H9 (cell line): ENCODE results near the gene ZMAT5. TPM values are rescaled to one million over a fixed set of nuclear protein-coding genes. Genes with fewer than 3 reads are reported as not detected.

Source experiments
- DNase-seq: peaks from one replicate; pipeline ENCODE4 v3.0.0-alpha.2; 2017
- H2AFZ ChIP-seq: one replicate; pipeline ENCODE4 v1.6.1; 2013; ENCODE audit warnings: mild to moderate bottlenecking, low read length, control low read depth, moderate library complexity
- H2AK5ac ChIP-seq: 2 replicates; pipeline ENCODE4 v1.6.1; 2013; ENCODE audit warnings: low read length, control low read depth, mixed read lengths; ENCODE audit not compliant: insufficient read length
- H2BK120ac ChIP-seq: one replicate; pipeline ENCODE4 v1.6.1; 2013; ENCODE audit warnings: low read depth, mild to moderate bottlenecking, low read length, control low read depth, inconsistent platforms; ENCODE audit not compliant: poor library complexity, severe bottlenecking
- H2BK12ac ChIP-seq: 2 replicates; pipeline ENCODE4 v1.6.1; 2013; ENCODE audit warnings: low read length, control low read depth, mixed read lengths, low read depth; ENCODE audit not compliant: insufficient read length
- H2BK15ac ChIP-seq: 2 replicates; pipeline ENCODE4 v1.6.1; 2013; ENCODE audit warnings: low read depth, low read length, control low read depth
- H2BK20ac ChIP-seq: one replicate; pipeline ENCODE4 v1.6.1; 2013; ENCODE audit warnings: low read depth, mild to moderate bottlenecking, low read length, control low read depth, inconsistent platforms; ENCODE audit not compliant: poor library complexity, severe bottlenecking
- H2BK5ac ChIP-seq: 2 replicates; pipeline ENCODE4 v1.6.1; 2013; ENCODE audit warnings: low read length, control low read depth, mixed read lengths; ENCODE audit not compliant: insufficient read length
- H3K14ac ChIP-seq: 2 replicates; pipeline ENCODE4 v1.6.1; 2013; ENCODE audit warnings: low read length, control low read depth; ENCODE audit not compliant: insufficient read depth
- H3K18ac ChIP-seq: 2 replicates; pipeline ENCODE4 v1.6.1; 2013; ENCODE audit warnings: low read depth, mild to moderate bottlenecking, mixed read lengths, low read length, control low read depth; ENCODE audit not compliant: insufficient read length
- H3K23ac ChIP-seq: 2 replicates; pipeline ENCODE4 v1.6.1; 2013; ENCODE audit warnings: low read length, control low read depth, mixed read lengths, low read depth; ENCODE audit not compliant: insufficient read length
- H3K23me2 ChIP-seq: 2 replicates; pipeline ENCODE4 v1.6.1; 2013; ENCODE audit warnings: low read depth, mild to moderate bottlenecking, mixed read lengths, low read length, control low read depth; ENCODE audit not compliant: insufficient read length, poor library complexity, severe bottlenecking
- H3K27ac ChIP-seq: 2 replicates; pipeline ENCODE4 v1.5.1; 2013; ENCODE audit warnings: low read length, control low read depth, mixed read lengths, low read depth; ENCODE audit not compliant: insufficient read length
- H3K27me3 ChIP-seq: 2 replicates; pipeline ENCODE4 v1.6.1; 2013; ENCODE audit warnings: low read length, control low read depth, inconsistent platforms; ENCODE audit not compliant: insufficient read depth
- H3K4ac ChIP-seq: 2 replicates; pipeline ENCODE4 v1.6.1; 2013; ENCODE audit warnings: low read depth, mild to moderate bottlenecking, control low read depth, inconsistent platforms, low read length, moderate library complexity
- H3K4me1 ChIP-seq: 2 replicates; pipeline ENCODE4 v1.6.1; 2013; ENCODE audit warnings: low read length, control low read depth, inconsistent platforms; ENCODE audit not compliant: insufficient read depth
- H3K4me2 ChIP-seq: 2 replicates; pipeline ENCODE4 v1.6.1; 2013; ENCODE audit warnings: low read length, control low read depth, mixed read lengths; ENCODE audit not compliant: insufficient read length, insufficient read depth
- H3K56ac ChIP-seq: 2 replicates; pipeline ENCODE4 v1.6.1; 2013; ENCODE audit warnings: low read depth, mild to moderate bottlenecking, mixed read lengths, low read length, control low read depth; ENCODE audit not compliant: insufficient read length
- H3K79me1 ChIP-seq: 2 replicates; pipeline ENCODE4 v1.6.1; 2013; ENCODE audit warnings: low read depth, mild to moderate bottlenecking, moderate library complexity, low read length, control low read depth, inconsistent platforms; ENCODE audit not compliant: insufficient read depth, poor library complexity, severe bottlenecking
- H3K79me2 ChIP-seq: 2 replicates; pipeline ENCODE4 v1.6.1; 2013; ENCODE audit warnings: low read length, control low read depth, inconsistent platforms; ENCODE audit not compliant: insufficient read depth
- H3K9ac ChIP-seq: 2 replicates; pipeline ENCODE4 v1.6.1; 2013; ENCODE audit warnings: low read length, control low read depth, mixed read lengths; ENCODE audit not compliant: insufficient read length; ENCODE audit errors: extremely low read depth
- H3K9me3 ChIP-seq: one replicate; pipeline ENCODE4 v1.6.1; 2013; ENCODE audit warnings: low read depth, low read length, inconsistent platforms; ENCODE audit not compliant: control insufficient read depth
- H3T11ph ChIP-seq: one replicate; pipeline ENCODE4 v1.6.1; 2013; ENCODE audit warnings: mild to moderate bottlenecking, low read length, control low read depth, inconsistent platforms
- H4K20me1 ChIP-seq: one replicate; pipeline ENCODE4 v1.6.1; 2013; ENCODE audit not compliant: control insufficient read depth, insufficient read length, insufficient read depth
- H4K5ac ChIP-seq: 2 replicates; pipeline ENCODE4 v1.6.1; 2013; ENCODE audit warnings: low read depth, mild to moderate bottlenecking, mixed read lengths, low read length, control low read depth; ENCODE audit not compliant: insufficient read length
- H4K8ac ChIP-seq: replicated peaks from 2 replicates; pipeline ENCODE4 v1.6.1; 2013; ENCODE audit warnings: low read length, control low read depth, mixed read lengths, low read depth; ENCODE audit not compliant: insufficient read length
- H4K91ac ChIP-seq: 2 replicates; pipeline ENCODE4 v1.6.1; 2013; ENCODE audit warnings: low read depth, mild to moderate bottlenecking, moderate library complexity, mixed read lengths, low read length, control low read depth; ENCODE audit not compliant: insufficient read length
- H3K27ac Mint-ChIP-seq, 3 experiments: 2 replicates in 2 of 3; 3 replicates in 1 of 3; pipeline ENCODE4 v1.8.0; 2020 to 2021; ENCODE audit warnings: mixed read lengths in 3 of 3, mild to moderate bottlenecking in 1 of 3, moderate library complexity in 1 of 3
- H3K27me3 Mint-ChIP-seq: 2 replicates; pipeline ENCODE4 v1.8.0; 2021; ENCODE audit warnings: low read depth, mild to moderate bottlenecking, moderate library complexity, mixed read lengths
- H3K36me3 Mint-ChIP-seq, 3 experiments: 2 replicates in 2 of 3; 3 replicates in 1 of 3; pipeline ENCODE4 v1.8.0; 2020 to 2021; ENCODE audit warnings: low read depth in 3 of 3, mixed read lengths in 3 of 3; ENCODE audit not compliant: insufficient read depth in 1 of 3
- H3K4me1 Mint-ChIP-seq, 2 experiments: 2 replicates each; pipeline ENCODE4 v1.8.0; 2020; ENCODE audit warnings: mixed read lengths in 2 of 2
- H3K4me3 Mint-ChIP-seq, 2 experiments: 2 replicates in 1 of 2; 3 replicates in 1 of 2; pipeline ENCODE4 v1.8.0; 2020 to 2021; ENCODE audit warnings: mild to moderate bottlenecking in 2 of 2, mixed read lengths in 2 of 2, moderate library complexity in 1 of 2
- H3K9me3 Mint-ChIP-seq, 2 experiments: 2 replicates in 1 of 2; 3 replicates in 1 of 2; pipeline ENCODE4 v1.8.0; 2020; ENCODE audit warnings: mild to moderate bottlenecking in 2 of 2, mixed read lengths in 2 of 2, moderate library complexity in 1 of 2
- WGBS: extraction: QIAGEN DNeasy Blood & Tissue Kit; methylation state at CpG from one replicate; pipeline ENCODE4 v1.1.7; 2013; ENCODE audit warnings: missing lambda C conversion rate, low lambda C conversion rate, mixed read lengths; ENCODE audit not compliant: insufficient read length; ENCODE audit errors: extremely low coverage; 5-methylcytosine and 5-hydroxymethylcytosine counted together
- total RNA-seq: library from RNA; stranded (reverse); gene quantifications from 2 replicates; pipeline ENCODE4 v1.2.1, GENCODE V29; 2021
- TF ChIP-seq, protein P1 (sequence below): fragments of 200-600 bp; sonication (generic); conservative IDR thresholded peaks from 3 replicates; pipeline ENCODE4 v1.8.0; 2021; ENCODE audit warnings: antibody characterized with exemption, mild to moderate bottlenecking

Gene ZMAT5
- total RNA-seq, 1 experiment from 2014 or later: 13.9 TPM

DNA sequence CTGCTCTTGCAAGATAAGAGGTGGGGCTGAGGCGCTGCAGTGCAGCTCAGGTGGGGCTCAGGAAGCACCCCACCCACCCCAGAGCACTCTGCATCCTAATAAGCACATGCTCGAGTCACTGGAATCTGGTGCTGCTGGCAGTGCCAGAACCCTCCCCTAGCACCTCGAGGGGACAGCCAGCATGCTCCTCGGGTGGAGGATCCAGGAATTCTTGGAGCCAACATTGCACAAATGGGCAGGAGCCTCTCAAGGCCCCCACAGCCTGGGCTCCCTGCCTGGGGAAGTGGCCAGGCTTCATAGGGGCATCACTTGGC lies 74.5 kb downstream of the ZMAT5 start:
- Histone ChIP-seq H4K91ac (no peak overlapping the region), H3K14ac (no peak overlapping the region; the same call in 1 of the 2 replicates), H4K5ac (no peak overlapping the region), H3T11ph (no peak overlapping the region), H3K79me2 (no peaks in the 10 kb centered on the region), H2AFZ (no peak overlapping the region), H2BK120ac (no peak overlapping the region), H3K4me2 (no peak overlapping the region), H3K23me2 (no peaks in the 10 kb centered on the region), H4K8ac (no peak overlapping the region), H2BK20ac (no peak overlapping the region), H2AK5ac (no peak overlapping the region), H2BK5ac (no peak overlapping the region), H3K27ac (no peak overlapping the region), H3K9me3 (no peaks in the 10 kb centered on the region), H2BK15ac (no peak overlapping the region), H3K18ac (no peak overlapping the region), H3K79me1 (no peaks in the 10 kb centered on the region), H3K56ac (no peak overlapping the region), H3K4ac (no peak overlapping the region), H3K23ac (no peak overlapping the region), H2BK12ac (no peak overlapping the region), H3K4me1 (peaks cover 3% of the 10 kb centered on the region; the same call in 1 of the 2 replicates), H3K9ac (no peak overlapping the region), H4K20me1 (no peaks in the 10 kb centered on the region), H3K27me3 (no peaks in the 10 kb centered on the region)
- Mint-ChIP-seq H3K4me1 (peaks cover 52 to 59% of the 10 kb centered on the region in 2 experiments), H3K4me3 (no peak overlapping the region), H3K9me3 (no peaks in the 10 kb centered on the region), H3K27me3 (peaks cover 1% of the 10 kb centered on the region; the same call in 1 of the 2 replicates), H3K36me3 (peaks cover 8 to 27% (median 12%) of the 10 kb centered on the region in 3 experiments; a peak in 6 of 7 replicates), H3K27ac (peak overlapping the region in 1 of 3 experiments; percentile 22; a peak in 1 of 7 replicates)
- no CpG with 5 or more reads among the region's 4 CpGs for WGBS
- TF ChIP-seq, protein P1, sequence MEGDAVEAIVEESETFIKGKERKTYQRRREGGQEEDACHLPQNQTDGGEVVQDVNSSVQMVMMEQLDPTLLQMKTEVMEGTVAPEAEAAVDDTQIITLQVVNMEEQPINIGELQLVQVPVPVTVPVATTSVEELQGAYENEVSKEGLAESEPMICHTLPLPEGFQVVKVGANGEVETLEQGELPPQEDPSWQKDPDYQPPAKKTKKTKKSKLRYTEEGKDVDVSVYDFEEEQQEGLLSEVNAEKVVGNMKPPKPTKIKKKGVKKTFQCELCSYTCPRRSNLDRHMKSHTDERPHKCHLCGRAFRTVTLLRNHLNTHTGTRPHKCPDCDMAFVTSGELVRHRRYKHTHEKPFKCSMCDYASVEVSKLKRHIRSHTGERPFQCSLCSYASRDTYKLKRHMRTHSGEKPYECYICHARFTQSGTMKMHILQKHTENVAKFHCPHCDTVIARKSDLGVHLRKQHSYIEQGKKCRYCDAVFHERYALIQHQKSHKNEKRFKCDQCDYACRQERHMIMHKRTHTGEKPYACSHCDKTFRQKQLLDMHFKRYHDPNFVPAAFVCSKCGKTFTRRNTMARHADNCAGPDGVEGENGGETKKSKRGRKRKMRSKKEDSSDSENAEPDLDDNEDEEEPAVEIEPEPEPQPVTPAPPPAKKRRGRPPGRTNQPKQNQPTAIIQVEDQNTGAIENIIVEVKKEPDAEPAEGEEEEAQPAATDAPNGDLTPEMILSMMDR: no peak
- no peak for DNase-seq
